Measurements from ENCODE around the gene RSPH9. TPM values are rescaled to one million over a fixed set of nuclear protein-coding genes. Genes with fewer than 3 reads are reported as not detected.

Gene RSPH9
- total RNA-seq, 4 donors from 2014 or later, result 0.17 to 0.34 TPM; not detected in 2

GRCh38 chr6:43679057-43679456, 34.2 kb downstream of the RSPH9 start:
- peaks cover 5 to 20% (median 10%) of the 10 kb centered on the region in 4 donors for H3K4me1 ChIP-seq
- peaks cover 51 to 85% (median 78%) of the 10 kb centered on the region in 4 donors for H3K36me3 ChIP-seq
- TF ChIP-seq CTCF (IDR thresholded peaks at IDR 0.05), result no peak
- TF ChIP-seq POLR2AphosphoS5 (IDR thresholded peaks at IDR 0.05), result no peak
- TF ChIP-seq POLR2A (IDR thresholded peaks at IDR 0.05; ENCODE audit: low read depth), result no peak
- no peak for TF ChIP-seq EP300 (IDR thresholded peaks at IDR 0.05)
- 92% methylated on average over 6 of the region's 6 CpGs for WGBS
- DNase-seq (ENCODE audit: extremely low spot score), result no peak
- H3K27me3 ChIP-seq, result no peaks in the 10 kb centered on the region
- no peak overlapping the region for H3K4me3 ChIP-seq
- H3K27ac ChIP-seq (replicated peaks in 1 of 4), result no peak overlapping the region
- no peaks in the 10 kb centered on the region for H3K9me3 ChIP-seq
- intact Hi-C loops (cut with DNase I), result no loop called here

GRCh38 chr6:43680308-43681200, 35.7 kb downstream of the RSPH9 start:
- intact Hi-C loops (cut with DNase I), result no loop called here
- H3K36me3 ChIP-seq, result peaks cover 36 to 70% (median 63%) of the 10 kb centered on the region in 4 donors
- DNase-seq (ENCODE audit: extremely low spot score), result no peak
- H3K4me1 ChIP-seq, result peaks cover 14 to 28% (median 18%) of the 10 kb centered on the region in 4 donors
- H3K9me3 ChIP-seq, result no peaks in the 10 kb centered on the region
- TF ChIP-seq POLR2A (IDR thresholded peaks at IDR 0.05; ENCODE audit: low read depth) (no peak), POLR2AphosphoS5 (IDR thresholded peaks at IDR 0.05) (no peak), EP300 (IDR thresholded peaks at IDR 0.05) (no peak), CTCF (IDR thresholded peaks at IDR 0.05) (no peak)
- H3K4me3 ChIP-seq, result no peak overlapping the region
- no peak overlapping the region for H3K27ac ChIP-seq (replicated peaks in 1 of 4)
- H3K27me3 ChIP-seq, result no peaks in the 10 kb centered on the region
- WGBS, result 85% methylated on average over 11 of the region's 11 CpGs

- intact Hi-C loops (cut with DNase I), result no loop called here
- WGBS, result 94% methylated on average over 5 of the region's 5 CpGs
- Histone ChIP-seq H3K9me3 (no peaks in the 10 kb centered on the region), H3K4me1 (peaks cover 19 to 32% (median 24%) of the 10 kb centered on the region in 4 donors), H3K36me3 (peaks cover 36 to 63% (median 55%) of the 10 kb centered on the region in 4 donors), H3K27ac (replicated peaks in 1 of 4) (no peak overlapping the region), H3K4me3 (no peak overlapping the region), H3K27me3 (no peaks in the 10 kb centered on the region)
- no peak for DNase-seq (ENCODE audit: extremely low spot score)
- TF ChIP-seq POLR2A (IDR thresholded peaks at IDR 0.05; ENCODE audit: low read depth) (no peak), CTCF (IDR thresholded peaks at IDR 0.05) (no peak), EP300 (IDR thresholded peaks at IDR 0.05) (no peak), POLR2AphosphoS5 (IDR thresholded peaks at IDR 0.05) (no peak)
Observed at GRCh38 chr6:43681303-43681702, 36.5 kb downstream of the RSPH9 start.

GRCh38 chr6:43682724-43683429, 38.0 kb downstream of the RSPH9 start:
- Histone ChIP-seq H3K27ac (replicated peaks in 1 of 4) (no peak overlapping the region), H3K36me3 (peaks cover 21 to 47% (median 40%) of the 10 kb centered on the region in 4 donors), H3K9me3 (no peaks in the 10 kb centered on the region), H3K4me1 (peaks cover 28 to 43% (median 33%) of the 10 kb centered on the region in 4 donors), H3K27me3 (no peaks in the 10 kb centered on the region), H3K4me3 (no peak overlapping the region)
- no peak for DNase-seq (ENCODE audit: extremely low spot score)
- WGBS, result 72% methylated on average over 8 of the region's 8 CpGs
- TF ChIP-seq POLR2AphosphoS5 (IDR thresholded peaks at IDR 0.05) (no peak), EP300 (IDR thresholded peaks at IDR 0.05) (no peak), CTCF (IDR thresholded peaks at IDR 0.05) (no peak), POLR2A (IDR thresholded peaks at IDR 0.05; ENCODE audit: low read depth) (no peak)
- intact Hi-C loops (cut with DNase I), result no loop called here

Data from esophagus muscularis mucosa (tissue), 4 donors.